Left ventricle myocardium inferior (tissue), 1 donor: ENCODE data around the gene LATS2. TPM values are rescaled to one million over a fixed set of nuclear protein-coding genes. Genes with fewer than 3 reads are reported as not detected.

Experiments
- DNase-seq: peaks from one replicate; pipeline ENCODE4 v3.0.0-alpha.2; 2020
- H3K27ac ChIP-seq: fragments of 200-600 bp; replicated peaks from 2 replicates; pipeline ENCODE4 v1.8.0; 2021
- H3K27me3 ChIP-seq: fragments of 200-600 bp; 2 replicates; pipeline ENCODE4 v1.8.0; 2021; ENCODE audit warnings: low read depth
- H3K36me3 ChIP-seq: fragments of 200-600 bp; 2 replicates; pipeline ENCODE4 v1.8.0; 2021
- H3K4me1 ChIP-seq: fragments of 200-600 bp; 2 replicates; pipeline ENCODE4 v1.8.0; 2021
- H3K4me3 ChIP-seq: fragments of 200-600 bp; 2 replicates; pipeline ENCODE4 v1.8.0; 2021; ENCODE audit warnings: mild to moderate bottlenecking, moderate library complexity
- H3K9me3 ChIP-seq: fragments of 200-600 bp; replicated peaks from 2 replicates; pipeline ENCODE4 v1.8.0; 2021
- CTCF ChIP-seq: fragments of 200-600 bp; IDR thresholded peaks from 2 replicates; pipeline ENCODE4 v1.8.0; 2021; ENCODE audit warnings: antibody characterized with exemption, mild to moderate bottlenecking, borderline replicate concordance
- intact Hi-C: fragments of 100-400 bp; cut with micrococcal nuclease; formaldehyde crosslinking; loops from one replicate; pipeline ENCODE4 v1.11.0; 2022
- total RNA-seq: library from RNA; stranded (reverse); fragmentation: NEBNext Ultra II Directional; extraction: Animal tissue kit (Norgen Biotek cat#: 25700); gene quantifications from one replicate; pipeline ENCODE4 v1.2.1, GENCODE V29; 2021
- donor health status: DM: no; HTN: yes; CAD: no; lungs with severe emphysema.

LATS2 gene
- total RNA-seq, 1 donor from 2014 or later: 20.2 TPM

GRCh38 chr13:21100994-21101757 lies 39.8 kb upstream of the LATS2 start:
- TF ChIP-seq CTCF: no peak
- Histone ChIP-seq H3K27me3 (no peaks in the 10 kb centered on the region), H3K4me3 (no peak overlapping the region), H3K9me3 (no peaks in the 10 kb centered on the region), H3K4me1 (no peaks in the 10 kb centered on the region), H3K36me3 (no peaks in the 10 kb centered on the region), H3K27ac (no peak overlapping the region)
- intact Hi-C loops: no loop called here
- DNase-seq: no peak

GRCh38 chr13:21100211-21100610 lies 38.8 kb upstream of the LATS2 start:
- intact Hi-C loops: no loop called here
- Histone ChIP-seq H3K9me3 (no peaks in the 10 kb centered on the region), H3K27me3 (no peaks in the 10 kb centered on the region), H3K27ac (no peak overlapping the region), H3K36me3 (no peaks in the 10 kb centered on the region), H3K4me3 (no peak overlapping the region), H3K4me1 (no peaks in the 10 kb centered on the region)
- DNase-seq: no peak
- no peak for TF ChIP-seq CTCF

- no peak overlapping the region for H3K27ac ChIP-seq
- no peak overlapping the region for H3K4me3 ChIP-seq
- H3K9me3 ChIP-seq: no peaks in the 10 kb centered on the region
- H3K4me1 ChIP-seq: no peaks in the 10 kb centered on the region
- no peak for DNase-seq
- no peaks in the 10 kb centered on the region for H3K27me3 ChIP-seq
- intact Hi-C loops: no loop called here
- no peaks in the 10 kb centered on the region for H3K36me3 ChIP-seq
- TF ChIP-seq CTCF: no peak
Observed at GRCh38 chr13:21095311-21095710, 33.9 kb upstream of the LATS2 start.

- intact Hi-C loops: no loop called here
- DNase-seq: no peak
- H3K27ac ChIP-seq: no peak overlapping the region
- no peaks in the 10 kb centered on the region for H3K4me1 ChIP-seq
- no peaks in the 10 kb centered on the region for H3K27me3 ChIP-seq
- no peak for TF ChIP-seq CTCF
- no peak overlapping the region for H3K4me3 ChIP-seq
- H3K9me3 ChIP-seq: no peaks in the 10 kb centered on the region
- no peaks in the 10 kb centered on the region for H3K36me3 ChIP-seq
Observed at GRCh38 chr13:21089830-21090229, 28.4 kb upstream of the LATS2 start.

- no peaks in the 10 kb centered on the region for H3K4me1 ChIP-seq
- TF ChIP-seq CTCF: no peak
- no peak overlapping the region for H3K27ac ChIP-seq
- H3K36me3 ChIP-seq: no peaks in the 10 kb centered on the region
- no peak overlapping the region for H3K4me3 ChIP-seq
- no peaks in the 10 kb centered on the region for H3K27me3 ChIP-seq
- intact Hi-C loops: no loop called here
- no peak for DNase-seq
- no peaks in the 10 kb centered on the region for H3K9me3 ChIP-seq
Observed at GRCh38 chr13:21088534-21088933, 27.1 kb upstream of the LATS2 start.
